ENCODE data around the gene GLUD2.
"Not testable (repeated sequence)": the region's sequence is repeated elsewhere in the genome, so short reads cannot be mapped to it uniquely, and the experiment has no call there.

GLUD2 gene

GRCh38 chrX:121047441-121048419, at the start of gene GLUD2:
Gene GLUD2 (plus strand): TSS chrX:121047610. CDS start chrX:121047685, 75 bp downstream.
- peak; percentile 30 for DNase-seq (ENCODE audit: extremely low read depth, insufficient read length)
- not testable (repeated sequence) for H3K4me3 ChIP-seq (replicated peaks; ENCODE audit: low read depth, low read length); H3K36me3 ChIP-seq (ENCODE audit: control insufficient read depth, insufficient read depth, low read length)

GRCh38 chrX:120999413-120999812, 48.0 kb upstream of the GLUD2 start:
- Histone ChIP-seq H3K4me3 (replicated peaks; ENCODE audit: low read depth, low read length) (no peak overlapping the region), H3K36me3 (ENCODE audit: control insufficient read depth, insufficient read depth, low read length) (no peaks in the 10 kb centered on the region), H3K27me3 (replicated peaks; ENCODE audit: control insufficient read depth, insufficient read depth, low read length) (no peaks in the 10 kb centered on the region)
- DNase-seq (ENCODE audit: extremely low read depth, insufficient read length), result no peak
- TF ChIP-seq CTCF (IDR thresholded peaks at IDR 0.05; ENCODE audit: insufficient read depth, low read length, poor library complexity, severe bottlenecking), result no peak

More at GRCh38 chrX:121047441-121048419, at the start of gene GLUD2:
- not testable (repeated sequence) for H3K27me3 ChIP-seq (replicated peaks; ENCODE audit: control insufficient read depth, insufficient read depth, low read length)

DNA sequence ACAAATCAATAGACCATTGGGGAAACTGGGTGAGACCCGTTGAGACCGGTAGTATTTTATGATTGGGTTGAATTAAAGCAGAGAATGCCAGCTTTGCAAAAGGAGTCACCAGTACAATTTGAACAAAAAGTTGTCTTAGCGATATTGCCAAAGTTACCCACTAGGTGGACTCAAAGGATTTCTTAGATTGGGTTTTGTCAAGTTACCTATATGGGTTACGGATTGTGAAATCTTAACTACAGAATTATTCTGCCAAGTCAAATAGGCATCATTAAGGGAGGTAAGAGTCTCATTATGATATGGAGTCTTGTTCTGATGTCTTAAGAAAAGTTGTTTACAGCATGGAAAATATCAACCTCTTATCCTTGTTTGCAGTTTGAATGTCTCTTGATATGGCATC, 46.8 kb upstream of the GLUD2 start:
- no peaks in the 10 kb centered on the region for H3K27me3 ChIP-seq (replicated peaks; ENCODE audit: control insufficient read depth, insufficient read depth, low read length)
- TF ChIP-seq CTCF (IDR thresholded peaks at IDR 0.05; ENCODE audit: insufficient read depth, low read length, poor library complexity, severe bottlenecking), result peak; percentile 28
- no peaks in the 10 kb centered on the region for H3K36me3 ChIP-seq (ENCODE audit: control insufficient read depth, insufficient read depth, low read length)
- DNase-seq (ENCODE audit: extremely low read depth, insufficient read length), result no peak
- H3K4me3 ChIP-seq (replicated peaks; ENCODE audit: low read depth, low read length), result no peak overlapping the region

GRCh38 chrX:121008920-121009319, 38.5 kb upstream of the GLUD2 start:
- no peaks in the 10 kb centered on the region for H3K36me3 ChIP-seq (ENCODE audit: control insufficient read depth, insufficient read depth, low read length)
- no peak for TF ChIP-seq CTCF (IDR thresholded peaks at IDR 0.05; ENCODE audit: insufficient read depth, low read length, poor library complexity, severe bottlenecking)
- H3K4me3 ChIP-seq (replicated peaks; ENCODE audit: low read depth, low read length), result no peak overlapping the region
- H3K27me3 ChIP-seq (replicated peaks; ENCODE audit: control insufficient read depth, insufficient read depth, low read length), result no peaks in the 10 kb centered on the region
- no peak for DNase-seq (ENCODE audit: extremely low read depth, insufficient read length)

GRCh38 chrX:121009764-121010163, 37.6 kb upstream of the GLUD2 start:
- no peak for TF ChIP-seq CTCF (IDR thresholded peaks at IDR 0.05; ENCODE audit: insufficient read depth, low read length, poor library complexity, severe bottlenecking)
- H3K36me3 ChIP-seq (ENCODE audit: control insufficient read depth, insufficient read depth, low read length), result no peaks in the 10 kb centered on the region
- no peak for DNase-seq (ENCODE audit: extremely low read depth, insufficient read length)
- H3K27me3 ChIP-seq (replicated peaks; ENCODE audit: control insufficient read depth, insufficient read depth, low read length), result no peaks in the 10 kb centered on the region
- no peak overlapping the region for H3K4me3 ChIP-seq (replicated peaks; ENCODE audit: low read depth, low read length)

DNA sequence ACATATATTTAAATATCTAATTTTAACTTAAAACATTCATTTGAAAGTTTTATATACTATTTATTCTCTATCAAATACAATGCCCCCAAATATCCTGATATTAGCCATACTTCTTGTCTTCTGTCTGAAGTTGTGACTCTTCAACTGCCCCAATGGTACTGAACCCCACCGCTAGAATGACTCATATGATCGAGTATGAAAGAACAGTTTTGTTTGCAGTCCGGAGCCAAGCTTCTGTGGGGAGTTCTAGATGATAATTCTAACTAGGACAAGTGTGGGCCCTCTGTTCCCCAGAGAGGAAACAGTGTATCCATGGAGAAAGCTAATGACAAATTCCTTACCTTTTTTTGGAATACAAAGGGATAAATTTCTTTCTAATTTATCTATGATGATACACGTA, 37.2 kb upstream of the GLUD2 start:
- Histone ChIP-seq H3K27me3 (replicated peaks; ENCODE audit: control insufficient read depth, insufficient read depth, low read length) (no peaks in the 10 kb centered on the region), H3K36me3 (ENCODE audit: control insufficient read depth, insufficient read depth, low read length) (no peaks in the 10 kb centered on the region), H3K4me3 (replicated peaks; ENCODE audit: low read depth, low read length) (no peak overlapping the region)
- no peak for TF ChIP-seq CTCF (IDR thresholded peaks at IDR 0.05; ENCODE audit: insufficient read depth, low read length, poor library complexity, severe bottlenecking)
- no peak for DNase-seq (ENCODE audit: extremely low read depth, insufficient read length)

Data from GM06990 (cell line).